Lower lobe of right lung (tissue), 2 donors: ENCODE data around the gene LGI4. TPM values are rescaled to one million over a fixed set of nuclear protein-coding genes. Genes with fewer than 3 reads are reported as not detected.

Experiments used
- ATAC-seq, 2 donors: fragments of 200-7000 bp; cut with Tn5 transposase; one replicate each; pipeline ENCODE4 v1.9.1; 2020 to 2022; ENCODE audit warnings: mild to moderate bottlenecking in 2 of 2, moderate library complexity in 2 of 2
- DNase-seq: peaks from one replicate; pipeline ENCODE4 v3.0.0-alpha.2; 2020
- H3K27ac ChIP-seq: fragments of 200-600 bp; one replicate; pipeline ENCODE4 v1.8.0; 2022
- H3K27me3 ChIP-seq: fragments of 200-600 bp; one replicate; pipeline ENCODE4 v1.8.0; 2022; ENCODE audit warnings: low read depth
- H3K36me3 ChIP-seq: fragments of 200-600 bp; one replicate; pipeline ENCODE4 v1.8.0; 2022; ENCODE audit warnings: mild to moderate bottlenecking
- H3K4me1 ChIP-seq: fragments of 200-600 bp; one replicate; pipeline ENCODE4 v1.8.0; 2022
- H3K4me3 ChIP-seq: fragments of 200-600 bp; one replicate; pipeline ENCODE4 v1.8.0; 2022; ENCODE audit warnings: mild to moderate bottlenecking
- H3K9me3 ChIP-seq: fragments of 200-600 bp; one replicate; pipeline ENCODE4 v1.8.0; 2022
- CTCF ChIP-seq: fragments of 200-600 bp; IDR thresholded peaks from one replicate; pipeline ENCODE4 v1.8.0; 2022; ENCODE audit warnings: antibody characterized with exemption, mild to moderate bottlenecking
- intact Hi-C: fragments of 100-400 bp; cut with DNase I; formaldehyde crosslinking; loops from one replicate; pipeline ENCODE4 v1.11.0; 2022
- total RNA-seq: library from RNA; stranded (reverse); fragmentation: NEBNext Ultra II Directional; extraction: Animal tissue kit (Norgen Biotek cat#: 25700); gene quantifications from one replicate; pipeline ENCODE4 v1.2.1, GENCODE V29; 2021
- donor health status: DM: no; HTN: yes; CAD: no; lungs with severe emphysema.

The LGI4 gene
- total RNA-seq, 1 donor from 2014 or later, result 6.3 TPM

GRCh38 chr19:35169221-35169995, 34.5 kb upstream of the LGI4 start:
- Histone ChIP-seq H3K4me1 (peaks cover 16% of the 10 kb centered on the region), H3K9me3 (peaks cover 21% of the 10 kb centered on the region), H3K27ac (no peak overlapping the region), H3K36me3 (peaks cover 32% of the 10 kb centered on the region), H3K4me3 (no peak overlapping the region), H3K27me3 (no peaks in the 10 kb centered on the region)
- DNase-seq (no peak), ATAC-seq (peak in 1 of 2 donors; percentile 6)
- intact Hi-C loops, result no loop called here
- no peak for TF ChIP-seq CTCF

DNA sequence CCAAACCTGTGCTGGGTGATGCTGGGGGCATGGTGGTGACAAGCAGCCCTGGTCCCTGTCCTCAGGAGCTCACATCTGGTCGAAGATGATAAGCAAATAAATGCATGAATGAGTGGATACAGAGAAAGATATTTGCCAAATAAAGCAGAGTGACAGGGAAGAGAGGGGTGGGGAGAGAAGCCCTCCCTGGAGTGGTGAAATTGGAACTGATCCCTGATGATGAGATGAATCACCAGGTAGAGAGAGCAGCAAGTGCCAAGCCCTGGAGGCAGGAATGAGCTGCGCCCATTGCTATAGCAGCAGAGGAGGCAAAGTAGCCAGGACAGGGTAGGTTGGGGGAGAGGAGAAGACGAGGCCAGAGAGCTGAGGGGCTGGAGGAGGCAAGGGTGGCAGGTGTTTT, 33.3 kb upstream of the LGI4 start:
- peaks cover 25% of the 10 kb centered on the region for H3K9me3 ChIP-seq
- no peak for ATAC-seq
- intact Hi-C loops, result no loop called here
- no peak overlapping the region for H3K27ac ChIP-seq
- no peak for DNase-seq
- no peaks in the 10 kb centered on the region for H3K27me3 ChIP-seq
- TF ChIP-seq CTCF, result no peak
- peaks cover 16% of the 10 kb centered on the region for H3K4me1 ChIP-seq
- H3K4me3 ChIP-seq, result no peak overlapping the region
- peaks cover 40% of the 10 kb centered on the region for H3K36me3 ChIP-seq

DNA sequence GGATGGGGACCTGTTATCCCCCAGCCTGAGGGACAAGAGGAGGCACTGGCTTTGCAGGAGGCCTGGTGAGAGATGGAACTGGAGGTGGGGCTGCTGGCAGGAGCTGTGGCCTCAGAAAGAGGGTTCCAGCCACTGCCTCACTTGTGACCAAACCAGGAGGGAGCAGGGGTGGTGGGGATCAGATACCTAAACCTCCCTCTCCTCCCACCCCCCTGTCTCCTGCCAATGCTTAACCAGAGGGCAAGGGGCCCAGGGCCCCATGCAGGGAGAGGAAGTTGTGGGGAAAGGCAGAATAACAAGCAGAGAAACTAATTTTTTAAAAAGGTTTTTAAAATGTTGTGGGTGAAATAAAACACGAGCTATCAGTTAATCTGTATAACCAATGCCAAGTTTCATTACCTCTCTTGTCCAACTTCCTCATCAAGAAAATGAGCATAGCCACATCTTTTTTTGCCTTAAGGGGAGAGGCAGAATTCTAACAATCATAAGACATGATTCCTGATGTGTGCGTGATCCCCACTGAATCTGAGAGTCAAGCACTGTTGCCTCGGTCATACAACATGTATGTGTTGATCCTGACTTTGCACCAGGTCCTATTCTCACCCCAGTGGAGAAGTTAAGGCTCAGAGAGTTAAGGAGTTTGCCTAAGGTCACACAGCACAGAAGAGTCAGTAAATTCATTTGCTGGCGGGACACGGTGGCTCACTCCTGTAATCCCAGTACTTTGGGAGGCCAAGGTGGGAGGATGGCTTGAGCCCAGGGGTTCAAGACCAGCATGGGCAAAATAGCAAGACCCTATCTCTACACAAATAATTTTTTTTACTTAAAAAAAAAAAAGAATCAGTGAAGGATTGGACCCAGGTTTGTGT, 32.6 kb upstream of the LGI4 start:
- peak overlapping the region; percentile 56 for H3K27ac ChIP-seq
- peaks cover 16% of the 10 kb centered on the region for H3K4me1 ChIP-seq
- no peak for DNase-seq
- H3K27me3 ChIP-seq, result no peaks in the 10 kb centered on the region
- no peak for TF ChIP-seq CTCF
- H3K4me3 ChIP-seq, result no peak overlapping the region
- peaks cover 28% of the 10 kb centered on the region for H3K9me3 ChIP-seq
- peaks cover 44% of the 10 kb centered on the region for H3K36me3 ChIP-seq
- no peak for ATAC-seq
- intact Hi-C loops, result no loop called here

DNA sequence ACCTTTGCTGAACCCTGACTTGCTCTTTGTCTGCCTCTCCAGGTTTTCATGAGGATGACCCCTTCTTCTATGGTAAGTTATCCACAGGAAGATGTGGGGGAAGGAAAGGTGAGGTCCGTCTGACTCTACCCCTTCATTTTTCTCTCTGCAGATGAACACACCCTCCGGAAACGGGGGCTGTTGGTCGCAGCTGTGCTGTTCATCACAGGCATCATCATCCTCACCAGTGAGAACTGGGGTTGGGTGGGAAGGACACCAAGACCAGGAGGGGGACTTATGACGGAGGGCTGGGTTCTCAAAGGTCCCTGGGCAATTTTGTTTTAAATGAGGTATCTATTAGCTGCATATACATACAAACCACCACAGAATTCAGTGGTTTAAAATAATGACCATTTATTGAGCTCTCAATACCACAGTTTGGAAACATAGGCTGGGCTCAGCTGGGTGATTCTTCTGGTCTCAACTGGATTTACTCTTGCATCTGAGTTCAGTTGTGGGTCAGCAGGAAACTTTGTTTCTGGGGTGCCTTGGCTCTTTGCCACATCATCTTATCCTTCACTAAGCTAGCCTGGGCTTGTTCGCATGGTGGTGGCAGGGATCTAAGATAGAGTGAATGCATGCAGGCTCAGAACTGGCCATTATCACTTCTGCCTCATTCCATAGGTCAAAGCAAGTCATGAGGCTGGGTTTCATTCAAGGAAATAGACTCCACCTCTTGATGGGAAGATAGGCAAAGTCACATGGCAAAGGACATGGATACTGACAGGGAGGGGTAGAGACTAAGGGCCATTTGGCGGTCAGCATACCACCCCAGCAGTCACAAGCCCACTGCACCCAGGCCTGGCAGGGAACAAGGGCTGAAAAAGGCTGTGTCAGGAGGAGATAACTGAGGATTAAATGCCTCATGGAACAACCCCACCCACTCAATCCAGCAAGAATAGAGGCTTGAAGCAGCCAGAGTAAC, 31.5 kb upstream of the LGI4 start:
- ATAC-seq (no peak), DNase-seq (no peak)
- Histone ChIP-seq H3K27ac (peak overlapping the region; percentile 56), H3K9me3 (peaks cover 35% of the 10 kb centered on the region), H3K4me3 (no peak overlapping the region), H3K36me3 (peaks cover 55% of the 10 kb centered on the region), H3K27me3 (no peaks in the 10 kb centered on the region), H3K4me1 (peaks cover 7% of the 10 kb centered on the region)
- no peak for TF ChIP-seq CTCF
- intact Hi-C loops, result no loop called here
